KG1 (cell line): ENCODE measurements around the gene UBE2E3.
"Not testable (repeated sequence)": the region's sequence is repeated elsewhere in the genome, so short reads cannot be mapped to it uniquely, and the experiment has no call there.

ENCODE experiments used
- DNase-seq: peaks from one replicate; lab custom pipeline; 2025; lab: John Stamatoyannopoulos, UW

UBE2E3 gene

DNA sequence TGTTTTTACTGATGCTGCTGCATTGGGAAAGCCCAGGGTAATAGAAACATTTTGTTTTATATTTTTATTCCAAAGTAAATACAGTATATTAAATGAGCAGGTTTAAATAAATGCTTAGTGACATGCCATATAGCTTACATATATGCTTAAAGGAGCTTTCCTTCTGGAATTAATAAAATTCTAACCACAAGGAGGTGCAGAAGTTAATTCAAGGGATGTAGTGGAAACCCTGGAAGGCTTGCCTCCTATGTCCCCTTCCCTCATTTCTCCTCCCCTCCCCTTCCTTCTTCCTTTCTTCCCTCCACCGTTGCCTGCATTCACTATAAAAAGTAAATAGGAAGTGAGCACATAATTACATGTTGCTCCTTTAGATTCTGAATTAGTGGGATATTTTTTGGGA, 96.3 kb downstream of the UBE2E3 start:
- DNase-seq = no peak

GRCh38 chr2:181077128-181077709, 96.8 kb downstream of the UBE2E3 start:
- peak; percentile 40 for DNase-seq

GRCh38 chr2:181083140-181083539, 102.7 kb downstream of the UBE2E3 start:
- no peak for DNase-seq

- no peak for DNase-seq
Observed at GRCh38 chr2:181085734-181086133, 105.3 kb downstream of the UBE2E3 start.

GRCh38 chr2:181091920-181092319, 111.5 kb downstream of the UBE2E3 start:
- not testable (repeated sequence) for DNase-seq

DNA sequence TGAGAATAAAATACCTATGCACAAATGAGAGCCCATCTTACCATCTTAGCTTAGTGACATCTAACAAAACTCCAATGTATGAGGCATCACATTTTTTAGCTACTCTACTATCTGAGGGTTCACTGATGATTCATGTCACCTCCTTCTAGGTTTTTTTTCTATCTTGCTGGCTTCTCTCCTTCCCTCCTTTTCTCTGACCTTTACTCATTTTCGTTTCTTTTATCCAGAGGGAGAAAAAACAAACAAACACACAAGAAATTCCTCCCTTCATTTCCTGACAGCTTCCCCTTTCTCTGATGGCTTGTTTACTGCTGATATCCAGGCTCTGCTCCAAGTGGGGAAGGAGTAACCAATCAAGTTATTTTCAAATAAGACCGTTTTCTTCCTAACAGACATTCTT, 115.1 kb downstream of the UBE2E3 start:
- DNase-seq = no peak

GRCh38 chr2:181103659-181104058, 123.3 kb downstream of the UBE2E3 start:
- no peak for DNase-seq

DNA sequence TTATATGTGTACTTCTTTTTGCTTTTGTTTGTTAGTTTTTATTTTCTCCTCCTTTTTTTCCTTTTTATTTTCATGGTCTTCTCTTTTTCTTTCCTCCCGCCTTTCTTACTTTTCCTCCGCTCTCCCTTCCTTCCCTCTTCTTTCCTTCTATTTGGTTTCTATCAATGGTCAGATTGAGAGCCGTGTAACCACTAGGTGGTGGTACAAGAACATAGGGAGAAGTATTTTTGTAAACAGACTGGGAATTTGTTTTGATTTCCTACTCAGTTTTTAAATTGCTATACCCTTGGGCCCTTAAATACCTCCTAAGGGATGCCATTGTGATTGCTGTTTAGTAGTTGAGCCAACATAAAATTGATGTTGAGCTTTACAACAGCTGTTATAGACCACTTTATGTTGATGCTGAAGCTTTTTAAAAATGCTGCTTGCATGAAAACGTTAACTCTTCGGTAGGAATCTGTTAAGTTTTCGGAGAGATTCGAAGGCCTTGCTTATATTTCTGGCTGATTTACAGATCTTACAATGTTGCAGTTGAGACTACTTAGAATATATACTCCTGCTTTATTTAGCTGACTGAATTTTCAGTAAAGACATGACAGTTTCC, 124.2 kb downstream of the UBE2E3 start:
- DNase-seq = peak; percentile 54

DNA sequence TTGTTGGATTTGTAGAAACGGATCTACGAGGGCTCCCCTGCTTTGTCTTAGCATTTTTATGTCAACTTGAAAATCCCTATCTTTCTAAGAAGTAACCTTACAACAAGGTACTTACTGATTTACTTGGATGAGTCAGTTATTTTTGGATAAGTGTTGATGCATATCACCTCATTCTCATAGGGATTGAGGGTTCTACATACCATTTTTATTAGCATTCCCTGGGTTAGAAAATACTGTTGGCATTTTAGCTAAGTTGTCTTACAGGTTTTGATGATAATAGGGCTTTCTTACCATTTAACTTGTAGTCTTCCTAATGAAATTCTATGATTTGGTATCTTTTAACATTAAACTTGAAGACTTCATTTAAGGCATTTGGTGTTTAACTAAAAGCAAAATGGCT, 125.2 kb downstream of the UBE2E3 start:
- no peak for DNase-seq

GRCh38 chr2:181106229-181106628, 125.8 kb downstream of the UBE2E3 start:
- DNase-seq = no peak

- DNase-seq = peak; percentile 33
Observed at GRCh38 chr2:181106789-181107627, 126.6 kb downstream of the UBE2E3 start.

DNA sequence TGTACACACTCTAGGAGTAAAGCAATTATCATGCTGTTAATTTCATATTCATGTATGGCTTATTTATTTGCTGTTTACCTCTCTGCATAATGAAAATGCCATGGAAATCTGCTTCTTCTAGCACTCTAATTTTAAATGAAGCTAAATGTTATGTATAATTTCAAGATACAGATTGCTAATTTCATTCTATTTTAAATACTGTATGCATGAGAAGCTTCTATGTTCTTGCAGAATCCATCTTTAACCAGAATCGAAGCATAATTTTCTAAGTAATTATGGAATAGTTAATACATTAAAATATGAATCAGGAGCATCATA, 127.2 kb downstream of the UBE2E3 start:
- no peak for DNase-seq

GRCh38 chr2:181111059-181111458, 130.7 kb downstream of the UBE2E3 start:
- no peak for DNase-seq

DNA sequence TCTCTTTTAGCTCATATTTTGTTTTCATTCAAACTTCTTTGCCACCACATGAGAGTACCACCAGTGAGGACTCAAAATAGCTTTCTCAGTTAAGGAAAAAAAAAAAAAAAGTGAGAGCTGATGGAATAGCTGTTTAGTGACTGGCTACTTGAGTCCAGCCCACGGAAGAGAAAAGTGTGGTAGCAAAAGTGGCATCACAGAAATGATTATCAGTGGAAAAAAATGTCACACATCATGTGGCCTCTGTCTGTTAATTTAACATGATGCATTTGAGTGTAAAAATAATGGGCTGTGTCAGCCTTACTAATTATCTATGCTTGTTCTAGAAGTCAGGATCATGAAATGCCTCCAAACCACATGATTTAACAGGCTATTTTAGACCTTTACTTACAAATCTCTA, 132.5 kb downstream of the UBE2E3 start:
- DNase-seq = no peak
